Measurements from ENCODE around the gene METTL1.
A peak's percentile ranks its signal among the peaks of the same experiment; 100 is the strongest.

Gene METTL1

DNA sequence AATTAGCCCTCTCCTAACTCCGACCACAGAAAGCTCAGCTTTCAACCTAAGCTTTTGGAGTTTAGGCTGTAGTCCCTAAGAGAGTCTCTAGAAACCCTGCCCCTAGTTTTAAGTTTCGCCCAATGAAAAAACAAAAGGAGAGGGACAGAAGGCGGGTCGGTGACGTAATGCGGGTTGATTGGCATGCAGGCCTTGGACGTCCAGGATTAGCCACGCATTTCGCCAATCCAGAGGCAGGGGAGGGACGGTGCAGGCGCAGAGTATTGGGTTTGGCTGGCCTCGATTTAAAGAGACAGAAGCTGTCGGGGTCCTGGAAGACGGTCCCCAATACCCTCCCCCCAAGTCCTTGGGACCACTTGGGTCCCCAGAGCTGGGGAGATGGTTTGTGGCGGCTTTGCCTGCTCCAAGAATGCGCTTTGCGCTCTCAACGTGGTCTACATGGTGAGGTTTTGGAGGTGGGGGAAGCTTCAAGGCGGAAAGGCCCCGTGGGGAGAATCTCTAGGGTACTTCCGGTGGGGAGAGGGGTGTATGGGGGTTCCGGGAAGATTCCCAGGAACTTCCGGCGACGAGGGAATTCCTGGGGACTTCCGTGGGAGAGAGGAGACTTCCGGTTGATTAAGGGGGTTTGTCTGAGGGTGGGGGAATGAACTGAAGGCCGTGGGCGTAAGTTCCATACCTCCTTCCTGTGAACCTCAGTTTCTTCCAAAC is 27.0 kb downstream of the METTL1 start, which contains the start of gene TSPAN31:
TSS of gene TSPAN31 (plus strand) at position 263 of the 708 bp plus-strand sequence. CDS start at position 379, 116 bp downstream.
- Histone ChIP-seq H3K4me3 (ENCODE audit: low read length) (peak within 1 kb of the TSS; percentile 78), H3K4me1 (ENCODE audit: control insufficient read depth, insufficient read depth, low read length) (peaks cover 16% of the 10 kb centered on the region), H3K9me3 (ENCODE audit: control insufficient read depth, low read length) (no peaks in the 10 kb centered on the region), H3K36me3 (ENCODE audit: control insufficient read depth, insufficient read depth, low read length) (no peaks in the 10 kb centered on the region), H3K9ac (ENCODE audit: low read length) (peak within 1 kb of the TSS; percentile 92), H3K27me3 (ENCODE audit: control insufficient read depth, insufficient read depth, low read length) (peaks cover 21% of the 10 kb centered on the region)

- no peaks in the 10 kb centered on the region for H3K9me3 ChIP-seq (ENCODE audit: control insufficient read depth, low read length)
- no peaks in the 10 kb centered on the region for H3K36me3 ChIP-seq (ENCODE audit: control insufficient read depth, insufficient read depth, low read length)
- H3K4me3 ChIP-seq (ENCODE audit: low read length) = peak overlapping the region; percentile 78
- peaks cover 16% of the 10 kb centered on the region for H3K4me1 ChIP-seq (ENCODE audit: control insufficient read depth, insufficient read depth, low read length)
- peak overlapping the region; percentile 92 for H3K9ac ChIP-seq (ENCODE audit: low read length)
- H3K27me3 ChIP-seq (ENCODE audit: control insufficient read depth, insufficient read depth, low read length) = peaks cover 27% of the 10 kb centered on the region
Measured at GRCh38 chr12:57744194-57744776, 27.6 kb downstream of the METTL1 start.

DNA sequence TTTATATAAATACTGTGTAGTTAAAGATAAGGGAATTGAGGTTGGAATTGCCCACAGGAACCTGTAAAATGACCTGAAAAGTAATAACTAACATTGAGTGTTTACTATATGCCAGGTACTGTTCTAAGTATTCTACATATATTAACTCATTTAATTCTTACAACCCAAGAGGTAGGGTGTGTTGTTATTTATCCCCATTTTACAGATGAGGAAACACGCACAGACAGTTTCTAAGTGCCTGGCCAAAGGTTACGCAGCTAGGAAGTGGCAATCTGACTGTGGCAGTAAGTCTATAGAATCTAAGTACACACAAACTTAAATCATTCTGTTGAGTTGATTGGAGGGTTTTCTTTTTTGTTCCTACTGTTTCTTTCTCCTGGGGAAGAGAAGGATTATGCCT is 28.1 kb downstream of the METTL1 start:
- Histone ChIP-seq H3K9me3 (ENCODE audit: control insufficient read depth, low read length) (no peaks in the 10 kb centered on the region), H3K4me1 (ENCODE audit: control insufficient read depth, insufficient read depth, low read length) (peaks cover 16% of the 10 kb centered on the region), H3K27me3 (ENCODE audit: control insufficient read depth, insufficient read depth, low read length) (peaks cover 32% of the 10 kb centered on the region), H3K9ac (ENCODE audit: low read length) (no peak overlapping the region), H3K36me3 (ENCODE audit: control insufficient read depth, insufficient read depth, low read length) (no peaks in the 10 kb centered on the region), H3K4me3 (ENCODE audit: low read length) (no peak overlapping the region)

DNA sequence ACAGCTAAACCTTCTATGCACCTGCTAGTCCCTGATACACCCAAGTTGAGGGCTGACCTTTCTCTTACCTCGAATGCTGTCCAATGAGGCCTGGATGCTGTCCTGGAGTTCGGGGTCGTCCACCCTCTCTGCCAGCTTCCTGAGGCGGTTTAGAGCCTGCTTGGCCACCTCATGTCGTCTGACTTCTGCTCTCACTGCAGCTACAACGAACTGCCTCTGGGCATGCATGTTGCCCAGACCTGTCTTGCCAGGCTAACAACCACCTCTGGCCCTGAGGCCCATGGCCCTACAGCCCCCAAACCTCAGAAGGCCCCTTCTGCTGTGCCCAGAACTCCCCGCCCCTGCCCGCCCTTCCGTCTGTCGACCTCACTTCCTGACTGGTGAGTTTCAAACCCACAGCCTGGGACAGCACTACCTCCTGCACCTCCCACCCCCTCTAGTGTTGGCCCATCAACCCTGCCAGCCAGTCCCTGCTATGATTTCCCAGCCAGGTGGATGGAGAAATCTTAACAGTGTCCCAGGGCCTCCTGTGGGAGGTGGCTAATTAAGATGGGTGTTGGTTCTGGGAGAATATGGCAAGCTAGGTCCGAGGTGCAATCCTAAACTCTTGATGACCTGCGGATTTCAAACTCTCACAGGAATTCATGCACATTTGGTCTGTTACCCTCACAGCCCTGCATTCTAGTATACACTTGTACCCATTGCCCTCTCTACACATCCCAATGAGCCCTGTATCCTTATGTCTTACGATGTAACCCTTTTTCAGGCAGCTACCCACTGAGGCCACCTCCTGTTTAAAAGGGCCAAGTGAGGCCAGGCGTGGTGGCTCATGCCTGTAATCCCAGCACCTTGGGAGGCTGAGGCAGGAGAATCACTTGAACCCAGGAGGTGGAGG is 29.8 kb downstream of the METTL1 start:
- peaks cover 19% of the 10 kb centered on the region for H3K4me1 ChIP-seq (ENCODE audit: control insufficient read depth, insufficient read depth, low read length)
- H3K4me3 ChIP-seq (ENCODE audit: low read length) = no peak overlapping the region
- no peaks in the 10 kb centered on the region for H3K9me3 ChIP-seq (ENCODE audit: control insufficient read depth, low read length)
- no peak overlapping the region for H3K9ac ChIP-seq (ENCODE audit: low read length)
- H3K36me3 ChIP-seq (ENCODE audit: control insufficient read depth, insufficient read depth, low read length) = no peaks in the 10 kb centered on the region
- H3K27me3 ChIP-seq (ENCODE audit: control insufficient read depth, insufficient read depth, low read length) = peaks cover 48% of the 10 kb centered on the region

- Histone ChIP-seq H3K4me3 (ENCODE audit: low read length) (no peak overlapping the region), H3K4me1 (ENCODE audit: control insufficient read depth, insufficient read depth, low read length) (peaks cover 22% of the 10 kb centered on the region), H3K27me3 (ENCODE audit: control insufficient read depth, insufficient read depth, low read length) (peaks cover 54% of the 10 kb centered on the region)
Measured at GRCh38 chr12:57741413-57741789, 30.5 kb downstream of the METTL1 start.

DNA sequence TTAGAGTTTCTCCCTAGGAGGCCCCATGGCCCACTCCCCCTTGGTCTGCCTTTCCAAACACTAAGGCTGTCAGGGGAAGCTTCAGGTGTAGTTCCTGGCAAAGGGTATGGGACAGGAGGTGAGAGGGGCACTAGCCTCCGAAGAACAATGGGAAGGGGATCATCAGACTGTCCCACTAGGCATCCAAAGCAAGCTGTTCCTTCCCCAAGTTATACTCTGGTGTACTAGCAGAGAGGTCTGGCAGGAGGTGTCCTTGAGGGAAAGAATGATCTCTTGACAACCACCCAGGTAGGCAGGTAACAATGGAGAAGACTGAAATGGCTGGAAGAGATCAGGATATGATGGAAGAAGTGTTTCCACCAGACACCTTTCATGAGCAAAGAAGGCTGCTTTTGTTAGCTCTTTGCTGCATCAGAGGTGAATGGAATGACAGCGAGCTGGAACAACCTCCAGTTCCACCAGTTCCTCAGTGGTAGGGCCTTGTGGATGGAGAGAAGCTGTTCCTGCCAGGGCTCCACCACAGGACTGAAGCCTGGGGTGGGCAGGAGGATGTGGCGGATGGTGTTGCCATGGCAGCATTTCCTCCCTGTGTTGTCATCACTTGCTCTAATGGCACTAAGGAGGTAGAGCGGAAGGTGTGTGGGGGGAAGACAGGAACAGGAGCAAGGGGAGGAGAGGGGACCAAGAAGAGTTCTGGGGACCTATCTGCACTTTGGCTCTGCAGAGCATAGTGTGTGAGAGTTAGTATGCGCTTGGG is 31.1 kb downstream of the METTL1 start:
- peaks cover 18% of the 10 kb centered on the region for H3K4me1 ChIP-seq (ENCODE audit: control insufficient read depth, insufficient read depth, low read length)
- no peak overlapping the region for H3K9ac ChIP-seq (ENCODE audit: low read length)
- H3K27me3 ChIP-seq (ENCODE audit: control insufficient read depth, insufficient read depth, low read length) = peaks cover 60% of the 10 kb centered on the region
- no peak overlapping the region for H3K4me3 ChIP-seq (ENCODE audit: low read length)
- no peaks in the 10 kb centered on the region for H3K9me3 ChIP-seq (ENCODE audit: control insufficient read depth, low read length)
- no peaks in the 10 kb centered on the region for H3K36me3 ChIP-seq (ENCODE audit: control insufficient read depth, insufficient read depth, low read length)

More at GRCh38 chr12:57741413-57741789, 30.5 kb downstream of the METTL1 start:
- H3K9me3 ChIP-seq (ENCODE audit: control insufficient read depth, low read length) = no peaks in the 10 kb centered on the region
- H3K36me3 ChIP-seq (ENCODE audit: control insufficient read depth, insufficient read depth, low read length) = no peaks in the 10 kb centered on the region
- H3K9ac ChIP-seq (ENCODE audit: low read length) = no peak overlapping the region

GRCh38 chr12:57739914-57740538 is 31.9 kb downstream of the METTL1 start:
- H3K27me3 ChIP-seq (ENCODE audit: control insufficient read depth, insufficient read depth, low read length) = peaks cover 68% of the 10 kb centered on the region
- H3K4me1 ChIP-seq (ENCODE audit: control insufficient read depth, insufficient read depth, low read length) = peaks cover 19% of the 10 kb centered on the region
- no peak overlapping the region for H3K4me3 ChIP-seq (ENCODE audit: low read length)

GRCh38 chr12:57739387-57739786 is 32.5 kb downstream of the METTL1 start:
- Histone ChIP-seq H3K4me3 (ENCODE audit: low read length) (no peak overlapping the region), H3K9me3 (ENCODE audit: control insufficient read depth, low read length) (no peaks in the 10 kb centered on the region), H3K27me3 (ENCODE audit: control insufficient read depth, insufficient read depth, low read length) (peaks cover 75% of the 10 kb centered on the region), H3K9ac (ENCODE audit: low read length) (no peak overlapping the region), H3K36me3 (ENCODE audit: control insufficient read depth, insufficient read depth, low read length) (no peaks in the 10 kb centered on the region), H3K4me1 (ENCODE audit: control insufficient read depth, insufficient read depth, low read length) (peaks cover 22% of the 10 kb centered on the region)

More at GRCh38 chr12:57739914-57740538, 31.9 kb downstream of the METTL1 start:
- no peaks in the 10 kb centered on the region for H3K9me3 ChIP-seq (ENCODE audit: control insufficient read depth, low read length)
- H3K9ac ChIP-seq (ENCODE audit: low read length) = no peak overlapping the region
- no peaks in the 10 kb centered on the region for H3K36me3 ChIP-seq (ENCODE audit: control insufficient read depth, insufficient read depth, low read length)

GRCh38 chr12:57738661-57739237 is 33.2 kb downstream of the METTL1 start, which contains the start of gene AGAP2:
TSS of gene AGAP2 (minus strand) at chr12:57738742. CDS start at chr12:57738246, 496 bp downstream.
- Histone ChIP-seq H3K4me1 (ENCODE audit: control insufficient read depth, insufficient read depth, low read length) (peaks cover 18% of the 10 kb centered on the region), H3K27me3 (ENCODE audit: control insufficient read depth, insufficient read depth, low read length) (peaks cover 81% of the 10 kb centered on the region), H3K9me3 (ENCODE audit: control insufficient read depth, low read length) (no peaks in the 10 kb centered on the region), H3K9ac (ENCODE audit: low read length) (no peak within 1 kb of the TSS), H3K4me3 (ENCODE audit: low read length) (no peak within 1 kb of the TSS), H3K36me3 (ENCODE audit: control insufficient read depth, insufficient read depth, low read length) (no peaks in the 10 kb centered on the region)

DNA sequence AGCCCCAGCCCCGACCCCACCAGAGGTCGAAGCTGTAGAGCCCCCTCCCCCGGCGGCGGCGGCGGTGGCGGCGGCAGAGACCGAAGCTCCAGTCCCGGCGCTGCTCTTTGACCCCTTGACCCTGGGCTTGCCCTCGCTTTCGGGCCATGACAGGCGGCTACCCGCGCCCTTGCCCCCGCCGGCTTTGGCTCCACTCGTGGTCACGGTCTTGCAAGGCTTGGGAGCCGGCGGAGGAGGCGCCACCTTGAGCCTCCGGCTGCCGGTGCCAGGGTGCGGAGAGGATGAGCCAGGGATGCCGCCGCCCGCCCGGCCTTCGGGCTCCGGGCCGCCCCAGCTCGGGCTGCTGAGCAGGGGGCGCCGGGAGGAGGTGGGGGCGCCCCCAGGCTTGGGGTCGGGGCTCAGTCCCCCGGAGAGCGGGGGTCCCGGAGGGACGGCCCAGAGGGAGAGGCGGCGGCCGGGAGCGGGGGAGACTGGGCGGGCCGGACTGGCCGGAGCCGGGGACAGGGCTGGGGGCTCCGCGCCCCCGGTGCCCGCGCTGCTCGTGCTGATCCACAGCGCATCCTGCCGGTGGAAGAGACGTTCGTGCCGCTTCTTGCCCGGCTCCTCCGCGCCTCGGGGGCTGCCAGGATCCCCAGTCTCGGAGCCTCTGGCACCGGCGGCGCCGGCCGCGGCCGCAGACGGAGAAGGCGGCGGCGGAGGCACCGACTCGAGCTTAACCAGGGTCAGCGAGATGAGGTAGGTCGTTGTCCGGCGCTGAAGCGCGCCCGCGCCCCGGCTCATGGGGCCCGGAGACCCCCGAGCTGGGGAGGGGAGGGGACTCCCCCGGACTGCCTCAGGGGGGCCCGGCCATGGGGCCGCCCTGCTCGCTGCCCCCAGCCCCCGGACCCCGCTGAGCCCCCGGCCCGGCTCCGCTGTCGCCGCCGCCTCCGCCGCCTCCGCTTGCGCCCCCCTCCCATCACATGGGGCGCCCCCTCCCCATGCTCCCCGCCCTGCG is 34.1 kb downstream of the METTL1 start:
- no peaks in the 10 kb centered on the region for H3K9me3 ChIP-seq (ENCODE audit: control insufficient read depth, low read length)
- H3K4me3 ChIP-seq (ENCODE audit: low read length) = no peak overlapping the region
- H3K27me3 ChIP-seq (ENCODE audit: control insufficient read depth, insufficient read depth, low read length) = peaks cover 91% of the 10 kb centered on the region
- H3K36me3 ChIP-seq (ENCODE audit: control insufficient read depth, insufficient read depth, low read length) = no peaks in the 10 kb centered on the region
- peaks cover 18% of the 10 kb centered on the region for H3K4me1 ChIP-seq (ENCODE audit: control insufficient read depth, insufficient read depth, low read length)
- H3K9ac ChIP-seq (ENCODE audit: low read length) = no peak overlapping the region
